Brain microvascular endothelial cell (primary cell): Measurements from ENCODE around the gene IFITM10.

ENCODE experiments used
- DNase-seq: peaks from one replicate; pipeline ENCODE4 v3.0.0-alpha.2; 2020
- H3K27ac ChIP-seq: fragments of 250-450 bp; sonication (Bioruptor Pico); 2 replicates; pipeline ENCODE4 v1.5.1; 2020; ENCODE audit warnings: mild to moderate bottlenecking, moderate library complexity
- H3K27me3 ChIP-seq: fragments of 250-450 bp; sonication (Bioruptor Pico); replicated peaks from 2 replicates; pipeline ENCODE4 v1.5.1; 2020; ENCODE audit warnings: mild to moderate bottlenecking
- H3K36me3 ChIP-seq: fragments of 250-450 bp; sonication (Bioruptor Pico); replicated peaks from 2 replicates; pipeline ENCODE4 v1.5.1; 2020; ENCODE audit warnings: mild to moderate bottlenecking
- H3K4me3 ChIP-seq: 2 replicates; pipeline ENCODE4 v1.5.1; 2011; ENCODE audit warnings: low read depth, mild to moderate bottlenecking, control low read depth, low read length, moderate library complexity
- in situ Hi-C: cut with HindIII; loops from 2 replicates; pipeline ENCODE4 v1.10.0; 2017; ENCODE audit warnings: low sequenced_read_pairs, low pct_ligation_motif_present
- TF ChIP-seq, protein P1 (sequence below): IDR thresholded peaks from 2 replicates; pipeline ENCODE4 v1.5.1; 2011; ENCODE audit warnings: low read depth, mild to moderate bottlenecking, moderate library complexity, low read length, control low read depth, inconsistent platforms; ENCODE audit errors: missing control alignments

The IFITM10 gene

DNA sequence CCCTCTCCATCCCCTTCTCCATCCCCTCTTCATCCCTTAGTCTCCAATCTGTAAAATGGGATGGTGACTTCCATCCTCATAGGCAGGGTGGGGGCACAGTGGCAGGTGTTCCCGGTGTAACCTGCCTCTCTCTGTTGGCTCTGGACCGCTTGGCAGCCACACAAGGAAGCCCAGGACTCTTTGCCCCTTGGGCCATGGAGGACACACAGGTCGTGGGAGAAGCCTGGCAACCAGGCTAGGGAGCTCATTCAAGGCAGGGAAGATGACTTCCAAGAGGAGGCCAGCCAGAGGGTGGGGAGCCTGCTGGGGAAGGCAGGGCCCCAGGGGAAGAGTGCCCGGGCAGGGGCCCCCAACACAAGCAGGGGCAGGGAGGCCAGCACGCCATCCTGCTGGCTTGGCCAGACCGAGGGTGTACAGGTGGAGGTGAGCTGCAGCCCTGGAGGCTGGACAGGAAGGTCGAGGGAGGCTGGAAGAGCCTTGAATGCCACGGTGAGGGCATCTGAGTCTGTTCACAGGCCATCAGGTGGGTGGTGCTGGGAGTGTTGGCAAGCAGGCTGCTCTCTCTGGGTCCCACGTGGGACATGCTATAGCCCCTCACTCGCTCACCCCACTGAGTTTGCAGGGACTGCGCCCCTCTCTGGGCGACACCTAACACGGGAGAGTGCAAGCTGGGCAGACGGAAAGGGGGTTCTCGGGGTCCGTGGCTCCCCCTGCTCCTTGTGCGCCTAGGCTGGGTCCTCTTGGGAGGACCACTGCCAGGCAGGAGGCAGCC, 28.8 kb upstream of the IFITM10 start:
- Histone ChIP-seq H3K36me3 (no peaks in the 10 kb centered on the region), H3K27ac (no peak overlapping the region), H3K4me3 (no peak overlapping the region), H3K27me3 (no peaks in the 10 kb centered on the region)
- TF ChIP-seq, protein P1, sequence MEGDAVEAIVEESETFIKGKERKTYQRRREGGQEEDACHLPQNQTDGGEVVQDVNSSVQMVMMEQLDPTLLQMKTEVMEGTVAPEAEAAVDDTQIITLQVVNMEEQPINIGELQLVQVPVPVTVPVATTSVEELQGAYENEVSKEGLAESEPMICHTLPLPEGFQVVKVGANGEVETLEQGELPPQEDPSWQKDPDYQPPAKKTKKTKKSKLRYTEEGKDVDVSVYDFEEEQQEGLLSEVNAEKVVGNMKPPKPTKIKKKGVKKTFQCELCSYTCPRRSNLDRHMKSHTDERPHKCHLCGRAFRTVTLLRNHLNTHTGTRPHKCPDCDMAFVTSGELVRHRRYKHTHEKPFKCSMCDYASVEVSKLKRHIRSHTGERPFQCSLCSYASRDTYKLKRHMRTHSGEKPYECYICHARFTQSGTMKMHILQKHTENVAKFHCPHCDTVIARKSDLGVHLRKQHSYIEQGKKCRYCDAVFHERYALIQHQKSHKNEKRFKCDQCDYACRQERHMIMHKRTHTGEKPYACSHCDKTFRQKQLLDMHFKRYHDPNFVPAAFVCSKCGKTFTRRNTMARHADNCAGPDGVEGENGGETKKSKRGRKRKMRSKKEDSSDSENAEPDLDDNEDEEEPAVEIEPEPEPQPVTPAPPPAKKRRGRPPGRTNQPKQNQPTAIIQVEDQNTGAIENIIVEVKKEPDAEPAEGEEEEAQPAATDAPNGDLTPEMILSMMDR = no peak
- in situ Hi-C loops = no loop called here
- no peak for DNase-seq

DNA sequence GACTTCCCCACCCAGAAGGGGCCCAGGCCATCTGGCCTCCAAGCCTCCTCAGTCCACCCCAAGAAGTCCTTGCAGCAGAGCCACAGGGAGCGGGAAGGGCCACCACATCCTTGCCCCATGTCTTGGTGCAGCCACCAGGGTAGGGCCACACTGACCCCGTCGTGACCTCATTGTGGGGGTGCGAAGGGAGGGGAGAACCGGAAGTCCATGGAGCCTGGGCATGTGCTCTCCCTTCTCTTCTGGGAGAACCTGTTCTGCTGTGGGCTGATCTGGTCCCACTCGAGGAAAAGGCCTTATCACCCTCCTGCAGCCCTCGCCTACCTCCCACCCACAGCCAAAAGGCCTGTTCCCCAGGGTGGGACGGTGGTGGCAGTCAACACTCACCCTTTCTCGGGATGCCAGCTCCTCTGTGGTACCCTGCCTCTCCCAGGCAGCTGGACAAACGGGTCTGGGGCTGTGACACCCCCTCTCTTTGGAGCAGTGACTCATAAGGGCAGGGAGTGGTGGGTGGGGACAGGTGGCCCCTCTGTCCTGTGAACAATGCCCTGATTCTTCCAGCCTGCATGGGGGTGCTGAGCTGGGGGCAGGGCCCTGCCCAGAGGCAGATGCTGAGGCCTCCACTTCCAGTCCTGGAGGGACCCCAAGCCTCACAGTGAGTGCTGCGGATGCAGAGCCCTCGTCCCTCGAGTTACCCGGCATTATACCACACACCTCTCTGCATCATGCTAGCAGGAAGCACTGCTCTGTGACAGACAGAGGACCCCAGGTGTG, 27.9 kb upstream of the IFITM10 start:
- H3K27me3 ChIP-seq = no peaks in the 10 kb centered on the region
- H3K27ac ChIP-seq = no peak overlapping the region
- H3K4me3 ChIP-seq = no peak overlapping the region
- TF ChIP-seq, protein P1 = no peak
- in situ Hi-C loops = no loop called here
- no peaks in the 10 kb centered on the region for H3K36me3 ChIP-seq
- DNase-seq = no peak

DNA sequence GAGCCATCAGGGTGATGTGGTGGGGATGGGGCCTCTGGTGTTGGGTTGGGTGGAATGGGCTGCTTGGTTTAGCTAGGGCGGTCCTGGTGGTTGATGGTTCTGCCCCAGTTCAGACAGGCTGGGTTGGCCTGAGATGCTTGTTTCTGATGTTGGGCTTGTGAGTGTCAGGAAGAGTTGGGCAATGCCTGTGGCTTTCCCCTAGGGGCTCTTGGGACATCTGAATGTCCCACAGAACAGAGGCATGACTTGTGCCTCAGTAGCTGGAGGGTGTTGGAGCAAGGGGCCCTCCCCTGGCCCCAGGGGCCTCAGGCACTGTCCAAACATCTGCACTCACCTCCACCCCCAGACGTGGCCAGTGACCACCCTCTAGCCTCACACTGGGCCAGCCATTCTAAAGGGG, 27.3 kb upstream of the IFITM10 start:
- Histone ChIP-seq H3K36me3 (no peaks in the 10 kb centered on the region), H3K27ac (no peak overlapping the region), H3K27me3 (no peaks in the 10 kb centered on the region), H3K4me3 (no peak overlapping the region)
- TF ChIP-seq, protein P1 = no peak
- DNase-seq = no peak
- in situ Hi-C loops = no loop called here

DNA sequence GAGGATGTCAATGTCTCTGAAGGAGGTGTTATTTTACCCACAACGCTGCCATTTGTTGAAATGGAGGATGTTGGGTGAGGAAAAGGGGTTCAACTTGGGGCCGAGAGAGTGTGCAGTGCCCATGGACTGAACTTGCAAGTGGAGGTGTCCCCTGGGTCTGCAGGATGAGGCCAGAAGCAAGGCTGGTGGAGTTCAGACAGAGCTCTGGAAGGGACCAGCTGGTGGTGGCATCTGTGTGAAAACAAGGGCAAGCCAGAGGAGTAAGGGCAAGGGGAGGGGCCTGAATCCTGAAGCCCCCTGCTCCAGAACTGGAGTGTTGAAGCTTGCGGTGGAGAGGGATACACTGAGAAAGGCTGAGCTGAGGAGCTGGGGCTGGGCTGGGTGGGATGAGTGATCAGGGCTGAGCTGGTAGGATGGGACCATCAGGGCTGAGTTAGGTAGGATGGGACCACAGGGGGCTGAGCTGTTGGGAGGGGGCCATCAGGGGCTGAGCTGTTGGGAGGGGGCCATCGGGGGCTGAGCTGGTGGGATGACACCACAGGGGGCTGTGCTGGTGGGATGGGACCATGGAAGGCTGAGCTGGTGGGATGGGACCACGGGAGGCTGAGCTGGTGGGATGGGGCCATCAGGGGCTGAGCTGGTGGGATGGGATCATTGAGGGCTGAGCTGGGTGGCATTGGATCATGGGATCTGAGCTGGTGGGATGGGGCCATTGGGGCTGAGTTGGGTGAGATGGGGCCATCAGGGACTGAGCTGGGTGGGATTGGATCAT, 26.7 kb upstream of the IFITM10 start:
- in situ Hi-C loops = no loop called here
- DNase-seq = no peak
- no peak overlapping the region for H3K27ac ChIP-seq
- no peak overlapping the region for H3K4me3 ChIP-seq
- TF ChIP-seq, protein P1 = no peak
- no peaks in the 10 kb centered on the region for H3K36me3 ChIP-seq
- H3K27me3 ChIP-seq = no peaks in the 10 kb centered on the region

DNA sequence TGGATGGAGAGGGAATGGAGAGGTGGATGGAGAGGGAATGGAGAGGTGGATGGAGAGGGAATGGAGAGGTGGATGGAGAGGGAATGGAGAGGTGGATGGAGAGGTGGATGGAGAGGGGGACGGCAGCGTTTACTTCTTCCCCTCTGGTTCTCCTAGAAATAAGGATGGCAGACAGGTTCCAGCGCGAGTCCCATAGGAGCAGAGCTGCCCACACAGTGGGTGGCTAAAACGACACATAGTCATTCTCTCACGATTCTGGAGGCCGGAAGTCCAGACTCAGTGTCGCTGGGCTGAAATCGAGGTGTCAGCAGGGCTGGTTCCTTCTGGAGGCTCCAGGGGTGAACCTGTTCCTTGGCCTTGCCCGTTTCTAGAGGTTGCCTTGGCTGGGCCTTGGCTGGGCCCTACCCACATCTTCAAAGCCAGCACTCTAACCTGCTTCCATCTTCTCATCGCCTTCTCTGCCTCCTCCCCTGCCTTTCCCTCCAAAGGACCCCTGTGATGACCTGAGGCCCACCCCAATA, 26.0 kb upstream of the IFITM10 start:
- no peaks in the 10 kb centered on the region for H3K36me3 ChIP-seq
- H3K27me3 ChIP-seq = no peaks in the 10 kb centered on the region
- H3K4me3 ChIP-seq = no peak overlapping the region
- in situ Hi-C loops = no loop called here
- DNase-seq = no peak
- TF ChIP-seq, protein P1 = no peak
- H3K27ac ChIP-seq = no peak overlapping the region
